ENCODE measurements around the gene PLEKHJ1.

- TF ChIP-seq CTCF (IDR thresholded peaks at IDR 0.05) (no peak), POLR2A (IDR thresholded peaks at IDR 0.05) (no peak), POLR2AphosphoS5 (IDR thresholded peaks at IDR 0.05) (no peak), EP300 (IDR thresholded peaks at IDR 0.05) (no peak)
Measured at GRCh38 chr19:2198317-2198716, 37.8 kb downstream of the PLEKHJ1 start.

All from suprapubic skin (tissue), 4 donors.